SKM-1 (cell line): ENCODE results near the gene WBP1L.
"Not testable (repeated sequence)": the region's sequence is repeated elsewhere in the genome, so short reads cannot be mapped to it uniquely, and the experiment has no call there.

ENCODE experiments used
- DNase-seq: peaks from one replicate; lab custom pipeline; 2025; ENCODE audit not compliant: unreplicated experiment; lab: John Stamatoyannopoulos, UW

Gene WBP1L

GRCh38 chr10:102758240-102758932, 14.6 kb downstream of the WBP1L start:
- DNase-seq, result no peak

DNA sequence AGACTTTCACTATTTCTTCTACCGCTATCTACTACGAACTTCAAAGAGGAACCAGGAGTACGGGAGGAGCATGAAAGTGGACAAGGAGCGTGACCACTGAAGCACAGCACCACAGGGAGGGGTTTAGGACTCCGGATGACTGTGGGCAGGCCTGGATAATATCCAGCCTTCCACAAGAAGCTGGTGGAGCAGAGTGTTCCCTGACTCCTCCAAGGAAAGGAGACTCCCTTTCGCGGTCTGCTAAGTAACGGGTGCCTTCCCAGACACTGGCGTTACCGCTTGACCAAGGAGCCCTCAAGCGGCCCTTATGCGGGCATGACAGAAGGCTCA, 15.2 kb downstream of the WBP1L start:
- not testable (repeated sequence) for DNase-seq

DNA sequence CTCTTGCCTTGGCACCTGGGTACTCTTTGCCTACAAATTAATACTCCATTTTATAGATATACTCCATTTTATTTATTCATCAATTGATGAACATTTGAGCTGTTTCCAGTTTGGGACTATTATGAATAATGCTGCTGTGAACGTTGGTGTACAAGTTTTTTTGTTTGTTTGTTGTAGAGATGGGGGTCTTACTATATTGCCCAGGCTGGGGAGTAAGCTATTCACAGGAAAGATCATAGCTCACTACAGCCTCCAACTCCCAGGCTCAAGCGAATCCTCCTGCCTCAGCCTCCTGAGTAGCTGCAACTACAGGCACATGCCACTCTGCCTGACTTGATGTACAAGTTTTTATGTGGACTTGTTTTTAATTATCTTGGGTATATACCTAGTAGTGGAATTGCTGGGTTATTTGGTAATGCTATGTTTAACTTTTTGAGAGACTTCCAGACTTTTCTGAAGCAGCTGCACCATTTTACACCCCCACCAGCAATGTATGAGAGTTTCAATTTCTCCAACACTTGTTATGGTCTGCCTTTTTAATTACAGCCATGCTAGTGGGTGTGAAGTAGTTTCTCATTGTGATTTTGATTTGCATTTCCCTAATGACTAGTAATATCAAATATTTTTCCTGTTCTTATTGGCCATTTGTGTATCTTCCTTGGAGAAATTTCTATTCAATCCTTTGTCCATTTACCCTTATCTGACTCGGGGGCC, 15.9 kb downstream of the WBP1L start:
- DNase-seq, result no peak

DNA sequence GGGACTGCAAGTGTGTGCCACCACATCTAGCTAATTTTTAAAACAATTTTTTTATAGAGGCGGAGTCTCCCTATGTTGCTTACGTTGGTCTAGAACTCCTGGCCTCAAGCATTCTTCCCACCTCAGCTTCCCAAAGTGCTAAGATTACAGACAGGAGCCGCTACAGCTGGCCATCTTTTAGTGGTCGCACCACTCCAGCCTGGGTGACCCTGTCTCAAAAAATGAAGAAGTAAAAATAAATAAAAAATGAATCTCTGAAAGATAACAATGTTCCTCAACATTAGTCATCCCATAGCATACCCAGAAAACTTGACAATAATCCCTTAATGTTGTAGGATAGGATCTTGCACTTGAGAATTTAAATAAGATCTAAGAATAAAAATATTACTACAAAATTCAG, 18.2 kb downstream of the WBP1L start:
- no peak for DNase-seq

- DNase-seq, result no peak
These were observed 18.8 kb downstream of the WBP1L start for GRCh38 chr10:102762401-102763015.

- no peak for DNase-seq
These were observed 19.4 kb downstream of the WBP1L start for GRCh38 chr10:102763037-102763607.

GRCh38 chr10:102764470-102765161, 20.9 kb downstream of the WBP1L start:
- DNase-seq, result no peak

DNA sequence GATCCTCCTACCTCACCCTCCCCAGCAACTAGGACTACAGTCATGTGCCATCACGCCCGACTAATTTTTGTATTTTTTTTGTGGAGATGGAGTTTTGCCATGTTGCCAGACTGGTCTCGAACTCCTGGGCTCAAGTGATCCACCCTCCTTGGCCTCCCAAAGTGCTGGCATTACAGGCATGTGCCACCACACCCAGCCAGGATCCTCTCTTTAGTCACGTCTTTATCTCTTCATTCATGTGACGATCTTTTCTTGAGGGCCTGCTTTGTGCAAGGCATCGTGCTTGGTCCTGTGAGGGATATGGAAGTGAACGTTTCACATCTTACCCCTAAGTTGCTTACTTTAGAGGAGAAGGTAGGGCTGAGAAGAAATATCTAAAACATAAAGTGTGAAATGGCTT, 21.6 kb downstream of the WBP1L start:
- DNase-seq, result no peak

GRCh38 chr10:102767428-102768160, 23.8 kb downstream of the WBP1L start:
- DNase-seq, result no peak

DNA sequence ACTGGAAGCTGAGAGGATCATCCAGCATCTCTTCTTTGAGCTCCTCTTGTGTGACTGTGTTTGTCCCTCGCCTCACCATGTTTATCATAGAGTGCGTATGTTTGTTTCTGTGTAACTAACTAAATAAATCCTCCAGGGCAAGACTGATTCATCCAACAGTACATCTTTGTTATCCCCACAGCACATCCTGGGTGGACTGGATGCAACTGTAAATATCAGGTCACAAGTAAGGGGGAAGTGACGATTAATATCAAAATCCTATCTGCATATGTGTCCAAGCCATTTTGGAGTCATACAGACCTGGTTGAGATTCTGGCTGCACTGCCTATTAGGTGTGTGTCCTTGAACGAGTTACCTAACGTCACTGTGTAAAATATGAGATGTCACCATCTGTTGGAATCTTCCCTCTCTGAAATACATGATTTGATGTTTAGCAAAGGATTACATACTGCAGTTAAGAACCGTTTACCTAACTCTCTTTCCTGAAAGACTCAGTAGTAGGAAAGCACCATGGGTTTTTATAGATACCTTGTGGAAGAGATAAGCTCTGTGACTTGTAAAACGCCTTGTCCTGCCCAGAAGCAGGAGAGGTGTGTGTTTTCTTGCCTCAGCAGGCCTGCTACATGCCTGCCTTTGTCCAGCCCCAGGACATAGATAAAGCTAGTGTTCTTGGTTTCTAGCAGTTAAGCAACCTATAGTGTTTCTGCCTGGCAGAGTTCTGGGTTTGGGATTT, 25.8 kb downstream of the WBP1L start:
- no peak for DNase-seq

DNA sequence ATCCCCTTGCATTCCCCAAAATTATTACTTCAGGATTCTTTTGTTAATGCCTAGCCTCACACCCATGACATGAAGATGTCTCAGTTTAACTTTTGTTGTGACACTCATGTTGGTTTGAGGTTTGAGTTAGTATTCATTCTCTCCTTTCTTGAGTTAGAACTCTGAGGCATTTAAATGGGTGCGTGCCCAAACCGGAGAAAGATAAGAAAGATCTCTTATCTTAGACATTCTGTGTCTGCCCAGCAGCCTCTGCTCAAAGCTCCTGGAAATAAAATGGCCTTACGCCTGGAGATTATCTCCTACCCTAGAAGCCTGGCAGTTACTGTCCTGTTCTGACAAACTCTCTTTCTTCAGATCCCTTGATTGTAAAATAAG, 26.3 kb downstream of the WBP1L start:
- DNase-seq, result no peak

DNA sequence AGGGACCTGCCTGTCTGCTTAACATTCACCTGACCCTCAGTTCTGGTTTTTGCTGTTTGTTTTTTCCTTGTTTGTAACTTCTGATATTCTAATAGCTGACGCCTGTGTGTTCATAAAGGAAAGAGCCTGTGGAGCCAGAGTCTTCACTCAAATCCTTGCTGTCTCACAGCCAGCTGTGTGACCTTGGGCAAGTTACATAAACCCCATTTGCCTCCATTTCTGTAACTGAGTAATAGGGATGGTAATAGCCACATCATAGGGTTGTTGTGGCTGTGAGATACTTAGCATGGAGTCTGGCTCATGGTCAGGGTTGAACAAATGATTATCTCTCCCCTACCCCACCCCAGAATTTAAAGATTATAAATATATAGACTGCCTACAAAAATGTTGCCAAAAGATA, 27.0 kb downstream of the WBP1L start:
- DNase-seq, result no peak

DNA sequence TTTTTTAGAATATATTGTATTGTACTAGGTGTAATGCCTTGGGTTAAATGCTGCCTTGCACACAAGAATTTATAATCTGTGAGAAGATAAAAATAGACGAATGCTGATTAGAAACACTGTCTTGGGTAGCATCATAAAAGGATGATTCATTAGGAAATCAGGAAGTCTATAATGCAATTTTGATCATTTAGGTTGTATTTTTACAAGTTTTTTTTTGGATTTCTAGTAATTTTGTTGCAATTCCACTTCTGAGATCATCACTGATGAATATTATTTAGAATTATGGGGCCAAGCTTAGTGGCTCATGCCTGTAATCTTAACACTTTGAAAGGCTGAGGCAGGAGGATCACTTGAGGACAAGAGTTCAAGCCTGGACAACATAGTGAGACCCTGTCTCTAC, 29.6 kb downstream of the WBP1L start:
- no peak for DNase-seq

DNA sequence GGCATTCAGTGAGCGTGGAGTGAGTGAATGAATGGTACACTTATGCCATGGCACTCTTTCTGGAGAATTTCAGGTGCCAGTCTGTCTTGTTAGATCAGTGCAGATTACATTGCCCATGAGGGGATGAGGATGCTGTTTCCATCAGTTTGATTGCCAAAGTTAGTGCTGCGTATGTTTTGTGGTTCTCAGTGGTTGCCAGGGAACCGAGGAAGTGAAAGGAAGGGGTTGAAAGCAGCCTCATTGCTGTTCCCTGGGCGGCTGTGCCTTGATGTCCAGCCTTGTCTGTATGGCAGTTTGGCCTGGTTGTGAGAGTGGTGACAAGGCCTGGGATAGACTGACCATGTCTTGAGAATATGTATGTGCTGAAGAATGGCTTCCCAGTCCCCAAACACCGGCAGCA, 30.2 kb downstream of the WBP1L start:
- DNase-seq, result no peak

GRCh38 chr10:102775201-102775934, 31.6 kb downstream of the WBP1L start:
- DNase-seq, result no peak

DNA sequence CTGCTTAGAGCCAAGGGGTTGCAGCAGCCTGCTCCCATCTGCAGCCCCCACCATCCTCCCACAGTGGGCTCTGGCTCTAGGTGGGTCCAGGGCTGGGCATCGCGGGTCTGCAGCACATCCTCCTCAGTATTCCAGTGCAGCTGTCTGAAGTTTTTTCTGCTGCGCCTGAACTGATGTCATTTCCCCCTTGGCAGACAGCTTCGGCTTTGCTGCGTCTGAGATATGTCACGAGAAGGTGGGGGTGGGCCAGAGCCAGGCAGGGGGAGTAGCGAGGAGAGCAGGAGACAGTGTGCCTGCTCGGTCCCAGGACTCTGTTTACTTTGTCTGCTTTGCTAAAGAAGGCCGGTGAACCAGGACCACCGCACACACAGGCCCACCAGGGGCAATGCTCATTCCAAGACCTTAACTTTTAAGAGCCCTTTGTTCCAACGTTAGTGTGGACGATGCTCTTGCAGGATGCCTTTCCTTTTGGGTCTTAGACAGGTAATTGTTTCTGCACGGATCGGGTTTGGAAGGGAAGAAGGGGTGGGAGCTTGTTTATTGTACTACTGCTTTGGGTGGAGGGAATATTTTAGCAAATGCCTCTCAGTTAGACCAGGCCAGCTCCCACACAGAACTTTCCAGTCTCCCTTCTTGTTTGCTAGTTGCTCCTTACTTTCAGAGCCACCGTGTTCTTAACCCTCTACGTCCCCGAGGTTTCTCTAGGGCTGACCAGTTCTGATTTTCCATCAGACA, 32.4 kb downstream of the WBP1L start:
- no peak for DNase-seq

- DNase-seq, result no peak
These were observed 33.2 kb downstream of the WBP1L start for GRCh38 chr10:102776779-102777456.

GRCh38 chr10:102777711-102778453, 34.1 kb downstream of the WBP1L start:
- no peak for DNase-seq
